ENCODE measurements around the gene ZFR2.
"Not testable (repeated sequence)": the region's sequence is repeated elsewhere in the genome, so short reads cannot be mapped to it uniquely, and the experiment has no call there.

Gene ZFR2

GRCh38 chr19:3836887-3837286, 32.0 kb downstream of the ZFR2 start:
- DNase-seq (ENCODE audit: low read depth): no peak

- no peak for DNase-seq (ENCODE audit: low read depth)
These were observed 33.8 kb downstream of the ZFR2 start for GRCh38 chr19:3835055-3835435.

GRCh38 chr19:3834349-3835054, 34.3 kb downstream of the ZFR2 start:
- no peak for DNase-seq (ENCODE audit: low read depth)

GRCh38 chr19:3833578-3834348, 35.1 kb downstream of the ZFR2 start:
- DNase-seq (ENCODE audit: low read depth): no peak

- no peak for DNase-seq (ENCODE audit: low read depth)
These were observed 36.8 kb downstream of the ZFR2 start for GRCh38 chr19:3832001-3832400.

- DNase-seq (ENCODE audit: low read depth): no peak
These were observed 37.2 kb downstream of the ZFR2 start for GRCh38 chr19:3831601-3832000.

- DNase-seq (ENCODE audit: low read depth): no peak
These were observed 37.9 kb downstream of the ZFR2 start for GRCh38 chr19:3830621-3831589.

GRCh38 chr19:3827306-3827705, 41.5 kb downstream of the ZFR2 start:
- no peak for DNase-seq (ENCODE audit: low read depth)

GRCh38 chr19:3826163-3826562, 42.7 kb downstream of the ZFR2 start:
- no peak for DNase-seq (ENCODE audit: low read depth)

- no peak for DNase-seq (ENCODE audit: low read depth)
These were observed 43.4 kb downstream of the ZFR2 start for GRCh38 chr19:3825286-3825956.

GRCh38 chr19:3823350-3823713, 45.5 kb downstream of the ZFR2 start:
- no peak for DNase-seq (ENCODE audit: low read depth)

- no peak for DNase-seq (ENCODE audit: low read depth)
These were observed 46.0 kb downstream of the ZFR2 start for GRCh38 chr19:3822683-3823349.

GRCh38 chr19:3821857-3822364, 46.9 kb downstream of the ZFR2 start:
- DNase-seq (ENCODE audit: low read depth): no peak

GRCh38 chr19:3821156-3821555, 47.7 kb downstream of the ZFR2 start:
- no peak for DNase-seq (ENCODE audit: low read depth)

GRCh38 chr19:3819989-3820388, 48.8 kb downstream of the ZFR2 start:
- no peak for DNase-seq (ENCODE audit: low read depth)

GRCh38 chr19:3818918-3819317, 49.9 kb downstream of the ZFR2 start:
- DNase-seq (ENCODE audit: low read depth): no peak

GRCh38 chr19:3818466-3818865, 50.4 kb downstream of the ZFR2 start:
- DNase-seq (ENCODE audit: low read depth): no peak

- no peak for DNase-seq (ENCODE audit: low read depth)
These were observed 51.1 kb downstream of the ZFR2 start for GRCh38 chr19:3817761-3818160.

GRCh38 chr19:3816566-3817218, 52.1 kb downstream of the ZFR2 start:
- no peak for DNase-seq (ENCODE audit: low read depth)

- DNase-seq (ENCODE audit: low read depth): not testable (repeated sequence)
These were observed 52.7 kb downstream of the ZFR2 start for GRCh38 chr19:3816148-3816547.

- DNase-seq (ENCODE audit: low read depth): no peak
These were observed 54.2 kb downstream of the ZFR2 start for GRCh38 chr19:3814648-3815047.
